ENCODE data around the gene CCDC182.

DNA sequence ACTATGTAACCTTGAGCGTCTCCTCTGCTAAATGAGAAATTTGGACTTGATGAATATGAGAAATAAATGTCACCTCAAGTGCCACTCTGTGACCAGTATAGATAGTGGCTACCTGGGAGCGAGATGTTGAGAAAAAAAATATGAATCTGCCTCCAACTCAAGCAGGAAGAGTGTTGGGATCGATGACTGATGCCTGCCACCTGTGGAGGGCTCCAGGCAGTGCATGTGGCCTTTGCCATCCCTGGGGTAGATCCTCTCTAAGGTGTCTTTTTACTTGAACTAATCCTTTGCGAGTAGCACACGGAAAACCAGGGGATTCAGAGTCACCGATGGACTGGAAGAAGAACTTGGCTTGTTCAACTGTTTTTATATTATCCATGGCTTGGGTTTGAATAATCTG, 9.4 kb downstream of the CCDC182 start:
- TF ChIP-seq JUND (IDR thresholded peaks at IDR 0.05) (no peak), SMC3 (IDR thresholded peaks at IDR 0.05; ENCODE audit: low read depth, low read length) (peak; percentile 47), POLR2AphosphoS5 (IDR thresholded peaks at IDR 0.05; ENCODE audit: low read depth, low read length) (no peak), ZBTB33 (IDR thresholded peaks at IDR 0.05; ENCODE audit: borderline replicate concordance, low read depth) (no peak), MXI1 (IDR thresholded peaks at IDR 0.05; ENCODE audit: low read depth, low read length) (no peak), CHD2 (IDR thresholded peaks at IDR 0.05; ENCODE audit: low read length, partially characterized antibody) (no peak), FOXJ3 (CRISPR knock-in tag; IDR thresholded peaks at IDR 0.05) (no peak), TAF1 (IDR thresholded peaks at IDR 0.05; ENCODE audit: borderline replicate concordance, low read depth, low read length) (no peak)
- TF ChIP-seq, protein P1, sequence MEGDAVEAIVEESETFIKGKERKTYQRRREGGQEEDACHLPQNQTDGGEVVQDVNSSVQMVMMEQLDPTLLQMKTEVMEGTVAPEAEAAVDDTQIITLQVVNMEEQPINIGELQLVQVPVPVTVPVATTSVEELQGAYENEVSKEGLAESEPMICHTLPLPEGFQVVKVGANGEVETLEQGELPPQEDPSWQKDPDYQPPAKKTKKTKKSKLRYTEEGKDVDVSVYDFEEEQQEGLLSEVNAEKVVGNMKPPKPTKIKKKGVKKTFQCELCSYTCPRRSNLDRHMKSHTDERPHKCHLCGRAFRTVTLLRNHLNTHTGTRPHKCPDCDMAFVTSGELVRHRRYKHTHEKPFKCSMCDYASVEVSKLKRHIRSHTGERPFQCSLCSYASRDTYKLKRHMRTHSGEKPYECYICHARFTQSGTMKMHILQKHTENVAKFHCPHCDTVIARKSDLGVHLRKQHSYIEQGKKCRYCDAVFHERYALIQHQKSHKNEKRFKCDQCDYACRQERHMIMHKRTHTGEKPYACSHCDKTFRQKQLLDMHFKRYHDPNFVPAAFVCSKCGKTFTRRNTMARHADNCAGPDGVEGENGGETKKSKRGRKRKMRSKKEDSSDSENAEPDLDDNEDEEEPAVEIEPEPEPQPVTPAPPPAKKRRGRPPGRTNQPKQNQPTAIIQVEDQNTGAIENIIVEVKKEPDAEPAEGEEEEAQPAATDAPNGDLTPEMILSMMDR (IDR thresholded peaks at IDR 0.05) = peak; percentile 45
- TF ChIP-seq, protein P2, sequence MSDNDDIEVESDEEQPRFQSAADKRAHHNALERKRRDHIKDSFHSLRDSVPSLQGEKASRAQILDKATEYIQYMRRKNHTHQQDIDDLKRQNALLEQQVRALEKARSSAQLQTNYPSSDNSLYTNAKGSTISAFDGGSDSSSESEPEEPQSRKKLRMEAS (IDR thresholded peaks at IDR 0.05; ENCODE audit: low read depth) = no peak

All from SK-N-SH (cell line).